ENCODE data around the gene TTBK2.

- TF ChIP-seq, protein P1, sequence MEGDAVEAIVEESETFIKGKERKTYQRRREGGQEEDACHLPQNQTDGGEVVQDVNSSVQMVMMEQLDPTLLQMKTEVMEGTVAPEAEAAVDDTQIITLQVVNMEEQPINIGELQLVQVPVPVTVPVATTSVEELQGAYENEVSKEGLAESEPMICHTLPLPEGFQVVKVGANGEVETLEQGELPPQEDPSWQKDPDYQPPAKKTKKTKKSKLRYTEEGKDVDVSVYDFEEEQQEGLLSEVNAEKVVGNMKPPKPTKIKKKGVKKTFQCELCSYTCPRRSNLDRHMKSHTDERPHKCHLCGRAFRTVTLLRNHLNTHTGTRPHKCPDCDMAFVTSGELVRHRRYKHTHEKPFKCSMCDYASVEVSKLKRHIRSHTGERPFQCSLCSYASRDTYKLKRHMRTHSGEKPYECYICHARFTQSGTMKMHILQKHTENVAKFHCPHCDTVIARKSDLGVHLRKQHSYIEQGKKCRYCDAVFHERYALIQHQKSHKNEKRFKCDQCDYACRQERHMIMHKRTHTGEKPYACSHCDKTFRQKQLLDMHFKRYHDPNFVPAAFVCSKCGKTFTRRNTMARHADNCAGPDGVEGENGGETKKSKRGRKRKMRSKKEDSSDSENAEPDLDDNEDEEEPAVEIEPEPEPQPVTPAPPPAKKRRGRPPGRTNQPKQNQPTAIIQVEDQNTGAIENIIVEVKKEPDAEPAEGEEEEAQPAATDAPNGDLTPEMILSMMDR (IDR thresholded peaks at IDR 0.05), result no peak
- no peak for TF ChIP-seq POLR2A (IDR thresholded peaks at IDR 0.05)
- no peak for TF ChIP-seq EP300 (IDR thresholded peaks at IDR 0.05)
Observed at GRCh38 chr15:42929306-42929848, 8.8 kb upstream of the TTBK2 start.
